Medulla oblongata (tissue), 1 donor: Measurements from ENCODE around the gene MTMR2.
A peak's percentile ranks its signal among the peaks of the same experiment; 100 is the strongest.

Experiments
- DNase-seq: peaks from one replicate; pipeline ENCODE4 v3.0.0-alpha.2; 2015; ENCODE audit errors: extremely low spot score

Gene MTMR2

GRCh38 chr11:95923728-95924413 lies at the start of gene MTMR2:
TSS of gene MTMR2 (minus strand) at chr11:95924107. CDS start at chr11:95923954, 153 bp downstream.
- DNase-seq = peak; percentile 74

- DNase-seq = no peak
Measured at GRCh38 chr11:95972060-95972459, 48.2 kb upstream of the MTMR2 start.

- peak; percentile 6 for DNase-seq
Measured at GRCh38 chr11:95968585-95968984, 44.7 kb upstream of the MTMR2 start.

GRCh38 chr11:95964281-95964680 lies 40.4 kb upstream of the MTMR2 start:
- DNase-seq = no peak

GRCh38 chr11:95961758-95962157 lies 37.9 kb upstream of the MTMR2 start:
- no peak for DNase-seq

- DNase-seq = no peak
Measured at GRCh38 chr11:95950905-95951304, 27.0 kb upstream of the MTMR2 start.

- DNase-seq = no peak
Measured at GRCh38 chr11:95948637-95949036, 24.7 kb upstream of the MTMR2 start.

GRCh38 chr11:95944623-95945022 lies 20.7 kb upstream of the MTMR2 start:
- no peak for DNase-seq

- no peak for DNase-seq
Measured at GRCh38 chr11:95943546-95943945, 19.6 kb upstream of the MTMR2 start.

- no peak for DNase-seq
Measured at GRCh38 chr11:95939091-95939490, 15.2 kb upstream of the MTMR2 start.

- DNase-seq = no peak
Measured at GRCh38 chr11:95937358-95937757, 13.5 kb upstream of the MTMR2 start.

- no peak for DNase-seq
Measured at GRCh38 chr11:95933594-95933993, 9.7 kb upstream of the MTMR2 start.

GRCh38 chr11:95931916-95932315 lies 8.0 kb upstream of the MTMR2 start:
- no peak for DNase-seq

GRCh38 chr11:95930948-95931347 lies 7.0 kb upstream of the MTMR2 start:
- no peak for DNase-seq

GRCh38 chr11:95926726-95927125 lies 2.8 kb upstream of the MTMR2 start:
- DNase-seq = no peak

GRCh38 chr11:95925011-95925410 lies 1.1 kb upstream of the MTMR2 start:
- DNase-seq = no peak

- DNase-seq = peak; percentile 54
Measured at GRCh38 chr11:95924414-95924760, 480 bp upstream of the MTMR2 start.

GRCh38 chr11:95923439-95923727 lies 524 bp downstream of the MTMR2 start:
- no peak for DNase-seq

GRCh38 chr11:95922536-95923438 lies 1.1 kb downstream of the MTMR2 start:
- peak; percentile 51 for DNase-seq

GRCh38 chr11:95922099-95922498 lies 1.8 kb downstream of the MTMR2 start:
- peak; percentile 53 for DNase-seq

GRCh38 chr11:95920460-95921105 lies 3.3 kb downstream of the MTMR2 start:
- no peak for DNase-seq

- no peak for DNase-seq
Measured at GRCh38 chr11:95919514-95919913, 4.4 kb downstream of the MTMR2 start.

- no peak for DNase-seq
Measured at GRCh38 chr11:95918720-95919119, 5.2 kb downstream of the MTMR2 start.
